GM12878 (cell line): ENCODE results near the gene XPO6. TPM values are rescaled to one million over a fixed set of nuclear protein-coding genes. Genes with fewer than 3 reads are reported as not detected.

Source experiments
- BACH1 ChIP-seq: fragments of 450-650 bp; IDR thresholded peaks from 2 replicates; pipeline ENCODE4 v1.6.1; 2017; ENCODE audit warnings: mild to moderate bottlenecking, borderline replicate concordance
- CBFB ChIP-seq: IDR thresholded peaks from 2 replicates; pipeline ENCODE4 v1.6.1; 2016; ENCODE audit warnings: antibody characterized with exemption, low read depth
- CHD2 ChIP-seq: IDR thresholded peaks from 2 replicates; pipeline ENCODE4 v1.6.1; 2011; ENCODE audit warnings: low read depth, low read length, improper control_type of control experiment, borderline replicate concordance
- HDAC6 ChIP-seq: fragments of 200-600 bp; sonication (generic); IDR thresholded peaks from one replicate; pipeline ENCODE4 v1.8.0; 2017; ENCODE audit warnings: antibody characterized with exemption; ENCODE audit not compliant: unreplicated experiment
- IRF4 ChIP-seq: IDR thresholded peaks from 2 replicates; pipeline ENCODE4 v1.6.1; 2011; ENCODE audit warnings: low read depth, low read length
- KAT2A ChIP-seq: conservative IDR thresholded peaks from 2 replicates; pipeline ENCODE4 v1.6.1; 2011; ENCODE audit warnings: low read depth, low read length; ENCODE audit not compliant: control insufficient read depth
- MEF2B ChIP-seq: fragments of 450-650 bp; IDR thresholded peaks from 2 replicates; pipeline ENCODE4 v1.6.1; 2018; ENCODE audit warnings: mild to moderate bottlenecking, moderate library complexity; ENCODE audit not compliant: partially characterized antibody, poor library complexity, severe bottlenecking
- MTA3 ChIP-seq: IDR thresholded peaks from 2 replicates; pipeline ENCODE4 v1.6.1; 2012; ENCODE audit warnings: low read length, inconsistent platforms, borderline replicate concordance
- NR2C2 ChIP-seq: IDR thresholded peaks from 2 replicates; pipeline ENCODE4 v1.6.1; 2011; ENCODE audit warnings: borderline replicate concordance, low read depth; ENCODE audit not compliant: control insufficient read depth, insufficient read length
- POLR2A ChIP-seq: IDR thresholded peaks from 2 replicates; pipeline ENCODE4 v1.6.1; 2011; ENCODE audit warnings: low read depth, mild to moderate bottlenecking, low read length
- RAD51 ChIP-seq: fragments of 450-650 bp; IDR thresholded peaks from 2 replicates; pipeline ENCODE4 v1.6.1; 2016; ENCODE audit warnings: moderate library complexity, mild to moderate bottlenecking, inconsistent platforms
- RBBP5 ChIP-seq: fragments of 200-600 bp; sonication (generic); conservative IDR thresholded peaks from 2 replicates; pipeline ENCODE4 v1.6.1; 2016
- RELA ChIP-seq: fragments of 450-650 bp; IDR thresholded peaks from 2 replicates; pipeline ENCODE4 v1.8.0; 2014; ENCODE audit warnings: borderline replicate concordance; ENCODE audit not compliant: partially characterized antibody
- SMC3 ChIP-seq: IDR thresholded peaks from 2 replicates; pipeline ENCODE4 v1.6.1; 2011; ENCODE audit warnings: low read length, improper control_type of control experiment, borderline replicate concordance
- SP1 ChIP-seq: IDR thresholded peaks from one replicate; pipeline ENCODE4 v1.6.1; 2011; ENCODE audit warnings: low read depth, low read length
- SREBF1 ChIP-seq: IDR thresholded peaks from 2 replicates; pipeline ENCODE4 v1.6.1; 2012; ENCODE audit warnings: mild to moderate bottlenecking, low read length
- SREBF2 ChIP-seq: IDR thresholded peaks from 2 replicates; pipeline ENCODE4 v1.6.1; 2012; ENCODE audit warnings: mild to moderate bottlenecking, low read length
- SUZ12 ChIP-seq: fragments of 200-600 bp; sonication (generic); IDR thresholded peaks from one replicate; pipeline ENCODE4 v1.6.1; 2018; ENCODE audit warnings: antibody characterized with exemption, mild to moderate bottlenecking; ENCODE audit not compliant: unreplicated experiment
- TCF3 ChIP-seq: IDR thresholded peaks from 2 replicates; pipeline ENCODE4 v1.6.1; 2012; ENCODE audit warnings: low read depth, mild to moderate bottlenecking, low read length, borderline replicate concordance; ENCODE audit not compliant: insufficient read depth
- WRNIP1 ChIP-seq: IDR thresholded peaks from 2 replicates; pipeline ENCODE4 v1.6.1; 2011; ENCODE audit warnings: low read depth, low read length, improper control_type of control experiment, borderline replicate concordance
- polyA plus RNA-seq, 11 experiments: library from polyadenylated mRNA; depleted of rRNA in 4 of 11; unstranded in 6 of 11; stranded (reverse) in 5 of 11; fragments of >200 nt; fragmentation: Nextera tagmentation in 4 of 11; fragmentation: Illumina TruSeq in 1 of 11; extraction: Ambion mirVana in 4 of 11; extraction: Trizol in 1 of 11; gene quantifications; 1 replicate in 1 of 11; 2 replicates in 10 of 11; pipeline versions ENCODE4 v1.2.1 to v1.2.3, GENCODE V29; 2011 to 2016; ENCODE audit warnings: inconsistent platforms in 2 of 11, missing spikeins in 2 of 11, low read depth in 1 of 11
- total RNA-seq, 4 experiments: library from RNA; depleted of rRNA in 3 of 4; stranded (reverse); fragments of >200 nt in 3 of 4; fragmentation: Illumina TruSeq in 1 of 4; extraction: Trizol in 1 of 4; gene quantifications; 2 replicates each; pipeline versions ENCODE4 v1.2.1 to v1.2.3, GENCODE V29; 2013 to 2021
- TF ChIP-seq, protein P1 (sequence below): fragments of 150-350 bp; IDR thresholded peaks from 2 replicates; pipeline ENCODE4 v1.6.1; 2014; ENCODE audit warnings: mild to moderate bottlenecking, low read depth, low read length
- TF ChIP-seq, protein P2 (sequence below): IDR thresholded peaks from 2 replicates; pipeline ENCODE4 v1.6.1; 2012; ENCODE audit warnings: low read depth, low read length, improper control_type of control experiment
- TF ChIP-seq, protein P3 (sequence below): fragments of 450-650 bp; IDR thresholded peaks from 2 replicates; pipeline ENCODE4 v1.6.1; 2017; ENCODE audit warnings: mild to moderate bottlenecking
- TF ChIP-seq, protein P4 (sequence below): IDR thresholded peaks from 2 replicates; pipeline ENCODE4 v1.6.1; 2011; ENCODE audit warnings: borderline replicate concordance, low read depth, mild to moderate bottlenecking, moderate library complexity, low read length; ENCODE audit not compliant: insufficient read depth, poor library complexity, severe bottlenecking
- TF ChIP-seq, protein P5 (sequence below): IDR thresholded peaks from 2 replicates; pipeline ENCODE4 v1.6.1; 2012; ENCODE audit warnings: low read depth, low read length, improper control_type of control experiment

The XPO6 gene
- total and polyA plus RNA-seq, 10 of the 15 experiments (the other 5 are each of a cell fraction or from before 2014, with no cell fraction given) = 9.9 to 246 (median 110) TPM

DNA sequence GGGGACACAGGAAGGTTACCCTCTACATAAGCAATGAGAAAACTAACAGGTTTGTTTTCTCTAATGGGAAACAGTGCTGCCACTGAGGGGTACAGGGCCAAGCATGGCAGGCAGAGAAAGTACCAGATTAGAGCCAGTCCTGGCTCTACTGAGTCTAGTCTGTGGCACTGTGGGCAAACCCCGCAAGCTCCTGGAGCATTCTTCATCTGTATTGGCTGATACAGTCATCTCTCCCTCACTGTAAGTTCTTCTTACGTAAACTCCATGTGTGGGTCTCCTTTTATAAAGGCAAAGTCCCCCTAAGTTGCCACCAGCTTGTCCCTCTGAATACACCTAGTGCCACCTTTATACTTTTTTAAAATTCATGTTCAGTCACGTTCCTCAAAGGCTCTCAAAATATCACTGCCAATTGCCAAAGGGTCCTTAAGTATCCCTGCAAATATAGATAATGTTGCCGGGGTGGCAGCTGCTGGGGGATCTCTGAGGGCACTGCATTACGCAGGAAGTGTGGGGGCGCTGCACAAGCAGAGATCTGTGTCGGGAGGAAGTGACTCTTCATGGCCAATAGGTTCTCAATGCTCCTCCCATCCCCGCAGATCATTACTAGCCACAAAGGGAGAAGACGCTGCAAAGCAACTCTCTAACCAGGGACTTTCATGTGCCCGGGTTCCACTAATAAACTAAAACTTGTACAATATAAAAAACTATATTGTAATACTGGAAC is 18.8 kb downstream of the XPO6 start (continued):
- TF ChIP-seq RELA = no peak
- TF ChIP-seq BACH1 = no peak
- TF ChIP-seq, protein P1, sequence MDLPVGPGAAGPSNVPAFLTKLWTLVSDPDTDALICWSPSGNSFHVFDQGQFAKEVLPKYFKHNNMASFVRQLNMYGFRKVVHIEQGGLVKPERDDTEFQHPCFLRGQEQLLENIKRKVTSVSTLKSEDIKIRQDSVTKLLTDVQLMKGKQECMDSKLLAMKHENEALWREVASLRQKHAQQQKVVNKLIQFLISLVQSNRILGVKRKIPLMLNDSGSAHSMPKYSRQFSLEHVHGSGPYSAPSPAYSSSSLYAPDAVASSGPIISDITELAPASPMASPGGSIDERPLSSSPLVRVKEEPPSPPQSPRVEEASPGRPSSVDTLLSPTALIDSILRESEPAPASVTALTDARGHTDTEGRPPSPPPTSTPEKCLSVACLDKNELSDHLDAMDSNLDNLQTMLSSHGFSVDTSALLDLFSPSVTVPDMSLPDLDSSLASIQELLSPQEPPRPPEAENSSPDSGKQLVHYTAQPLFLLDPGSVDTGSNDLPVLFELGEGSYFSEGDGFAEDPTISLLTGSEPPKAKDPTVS = no peak
- no peak for TF ChIP-seq NR2C2
- TF ChIP-seq MTA3 = no peak; the same call in 1 of the 2 replicates
- no peak for TF ChIP-seq IRF4
- TF ChIP-seq RBBP5 = no peak
- TF ChIP-seq, protein P2, sequence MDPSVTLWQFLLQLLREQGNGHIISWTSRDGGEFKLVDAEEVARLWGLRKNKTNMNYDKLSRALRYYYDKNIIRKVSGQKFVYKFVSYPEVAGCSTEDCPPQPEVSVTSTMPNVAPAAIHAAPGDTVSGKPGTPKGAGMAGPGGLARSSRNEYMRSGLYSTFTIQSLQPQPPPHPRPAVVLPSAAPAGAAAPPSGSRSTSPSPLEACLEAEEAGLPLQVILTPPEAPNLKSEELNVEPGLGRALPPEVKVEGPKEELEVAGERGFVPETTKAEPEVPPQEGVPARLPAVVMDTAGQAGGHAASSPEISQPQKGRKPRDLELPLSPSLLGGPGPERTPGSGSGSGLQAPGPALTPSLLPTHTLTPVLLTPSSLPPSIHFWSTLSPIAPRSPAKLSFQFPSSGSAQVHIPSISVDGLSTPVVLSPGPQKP = peak; percentile 79
- no peak for TF ChIP-seq SREBF2
- no peak for TF ChIP-seq RAD51
- TF ChIP-seq SP1 = no peak
- TF ChIP-seq, protein P3, sequence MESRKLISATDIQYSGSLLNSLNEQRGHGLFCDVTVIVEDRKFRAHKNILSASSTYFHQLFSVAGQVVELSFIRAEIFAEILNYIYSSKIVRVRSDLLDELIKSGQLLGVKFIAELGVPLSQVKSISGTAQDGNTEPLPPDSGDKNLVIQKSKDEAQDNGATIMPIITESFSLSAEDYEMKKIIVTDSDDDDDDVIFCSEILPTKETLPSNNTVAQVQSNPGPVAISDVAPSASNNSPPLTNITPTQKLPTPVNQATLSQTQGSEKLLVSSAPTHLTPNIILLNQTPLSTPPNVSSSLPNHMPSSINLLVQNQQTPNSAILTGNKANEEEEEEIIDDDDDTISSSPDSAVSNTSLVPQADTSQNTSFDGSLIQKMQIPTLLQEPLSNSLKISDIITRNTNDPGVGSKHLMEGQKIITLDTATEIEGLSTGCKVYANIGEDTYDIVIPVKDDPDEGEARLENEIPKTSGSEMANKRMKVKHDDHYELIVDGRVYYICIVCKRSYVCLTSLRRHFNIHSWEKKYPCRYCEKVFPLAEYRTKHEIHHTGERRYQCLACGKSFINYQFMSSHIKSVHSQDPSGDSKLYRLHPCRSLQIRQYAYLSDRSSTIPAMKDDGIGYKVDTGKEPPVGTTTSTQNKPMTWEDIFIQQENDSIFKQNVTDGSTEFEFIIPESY = no peak
- 0 out of 2 replicates have a peak, but pooled peaks have one; percentile 39 for TF ChIP-seq TCF3
- TF ChIP-seq WRNIP1 = no peak
- TF ChIP-seq CBFB = no peak
- no peak for TF ChIP-seq SUZ12
- peak; percentile 28; the same call in 1 of the 2 replicates for TF ChIP-seq POLR2A
- no peak for TF ChIP-seq HDAC6
- TF ChIP-seq, protein P4, sequence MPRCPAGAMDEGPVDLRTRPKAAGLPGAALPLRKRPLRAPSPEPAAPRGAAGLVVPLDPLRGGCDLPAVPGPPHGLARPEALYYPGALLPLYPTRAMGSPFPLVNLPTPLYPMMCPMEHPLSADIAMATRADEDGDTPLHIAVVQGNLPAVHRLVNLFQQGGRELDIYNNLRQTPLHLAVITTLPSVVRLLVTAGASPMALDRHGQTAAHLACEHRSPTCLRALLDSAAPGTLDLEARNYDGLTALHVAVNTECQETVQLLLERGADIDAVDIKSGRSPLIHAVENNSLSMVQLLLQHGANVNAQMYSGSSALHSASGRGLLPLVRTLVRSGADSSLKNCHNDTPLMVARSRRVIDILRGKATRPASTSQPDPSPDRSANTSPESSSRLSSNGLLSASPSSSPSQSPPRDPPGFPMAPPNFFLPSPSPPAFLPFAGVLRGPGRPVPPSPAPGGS = no peak
- TF ChIP-seq MEF2B = no peak
- TF ChIP-seq KAT2A = no peak
- TF ChIP-seq, protein P5, sequence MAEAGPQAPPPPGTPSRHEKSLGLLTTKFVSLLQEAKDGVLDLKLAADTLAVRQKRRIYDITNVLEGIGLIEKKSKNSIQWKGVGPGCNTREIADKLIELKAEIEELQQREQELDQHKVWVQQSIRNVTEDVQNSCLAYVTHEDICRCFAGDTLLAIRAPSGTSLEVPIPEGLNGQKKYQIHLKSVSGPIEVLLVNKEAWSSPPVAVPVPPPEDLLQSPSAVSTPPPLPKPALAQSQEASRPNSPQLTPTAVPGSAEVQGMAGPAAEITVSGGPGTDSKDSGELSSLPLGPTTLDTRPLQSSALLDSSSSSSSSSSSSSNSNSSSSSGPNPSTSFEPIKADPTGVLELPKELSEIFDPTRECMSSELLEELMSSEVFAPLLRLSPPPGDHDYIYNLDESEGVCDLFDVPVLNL = 0 out of 2 replicates have a peak, but pooled peaks have one; percentile 41
- peak; percentile 16; the same call in 1 of the 2 replicates for TF ChIP-seq SMC3
- TF ChIP-seq CHD2 = no peak
- TF ChIP-seq SREBF1 = peak; percentile 41; the same call in 1 of the 2 replicates
